Hematopoietic multipotent progenitor cell (in vitro differentiated cells): ENCODE measurements around the gene IVNS1ABP. TPM values are rescaled to one million over a fixed set of nuclear protein-coding genes. Genes with fewer than 3 reads are reported as not detected.

ENCODE experiments used
- DNase-seq, 3 donors: peaks; one replicate each; pipeline ENCODE4 v3.0.0-alpha.2; 2011 to 2015; ENCODE audit warnings: low read depth in 2 of 3, low spot score in 2 of 3
- total RNA-seq: library from RNA; depleted of rRNA; stranded (reverse); fragments of >200 nt; gene quantifications from one replicate; pipeline ENCODE4 v1.2.3, GENCODE V29; 2012

Gene IVNS1ABP
- total RNA-seq, 1 donor: 35.8 TPM

DNA sequence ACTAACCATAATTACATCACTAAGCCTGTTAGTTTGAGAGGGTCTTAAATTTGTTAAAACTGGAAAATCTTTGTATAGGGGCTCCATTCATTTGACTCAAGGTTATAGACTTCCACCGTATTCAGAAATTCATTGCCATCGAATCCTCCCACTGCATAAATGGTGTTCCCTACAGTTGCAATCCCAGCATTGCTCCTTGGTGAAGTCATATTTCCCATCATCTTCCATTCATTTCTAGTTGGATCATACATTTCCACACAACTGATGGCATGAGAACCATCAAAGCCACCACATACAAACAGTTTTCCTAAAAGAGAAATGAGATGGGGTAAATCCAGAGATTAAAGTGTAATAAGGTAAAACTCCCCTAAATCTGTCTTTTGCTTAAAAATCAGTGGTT, 19.1 kb downstream of the IVNS1ABP start:
- no peak for DNase-seq

DNA sequence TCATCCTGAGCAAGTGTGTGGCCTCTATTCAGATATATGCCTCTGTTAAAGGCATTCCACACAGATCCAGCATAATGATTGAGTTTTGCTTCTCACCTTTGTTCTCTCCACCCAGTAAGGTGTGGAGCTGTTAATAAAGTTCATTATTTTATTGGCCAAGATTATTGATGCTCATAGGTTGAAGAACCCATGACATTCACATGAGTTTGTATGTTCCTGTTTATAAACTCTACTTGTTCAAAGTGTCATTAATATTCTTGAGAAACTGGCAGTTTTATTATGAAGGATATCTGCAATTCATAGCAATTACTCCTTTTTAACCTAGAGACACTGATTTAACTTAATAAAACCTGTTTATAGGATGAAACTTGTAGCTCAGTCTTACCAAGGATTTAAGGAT, 22.0 kb downstream of the IVNS1ABP start:
- DNase-seq: no peak

DNA sequence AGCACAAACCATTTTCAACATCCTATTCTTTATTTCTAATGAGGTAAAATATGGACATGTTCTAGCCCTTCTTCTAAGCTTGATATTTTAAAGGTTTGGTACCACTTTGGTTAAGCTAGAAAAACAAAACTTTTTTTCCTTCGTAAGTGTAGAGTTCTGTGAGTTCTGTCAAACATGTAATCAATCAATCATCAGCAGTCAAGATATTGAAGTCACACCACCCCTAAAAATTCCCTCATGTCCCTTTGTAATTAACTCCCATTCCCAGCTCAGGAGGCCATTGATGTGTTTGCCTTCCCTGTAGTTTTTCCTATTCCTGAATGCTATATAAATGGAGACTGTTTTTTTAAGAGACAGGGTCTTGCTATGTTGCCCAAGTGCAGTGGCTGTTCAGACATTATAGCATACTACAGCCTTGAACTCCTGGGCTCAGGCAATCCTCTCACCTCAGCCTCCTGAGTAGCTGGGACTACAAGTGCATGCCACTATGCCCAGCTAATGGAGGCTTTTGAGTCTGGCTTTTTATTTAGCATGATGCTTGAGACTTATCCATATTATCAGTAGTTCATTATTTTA, 23.0 kb downstream of the IVNS1ABP start:
- no peak for DNase-seq

DNA sequence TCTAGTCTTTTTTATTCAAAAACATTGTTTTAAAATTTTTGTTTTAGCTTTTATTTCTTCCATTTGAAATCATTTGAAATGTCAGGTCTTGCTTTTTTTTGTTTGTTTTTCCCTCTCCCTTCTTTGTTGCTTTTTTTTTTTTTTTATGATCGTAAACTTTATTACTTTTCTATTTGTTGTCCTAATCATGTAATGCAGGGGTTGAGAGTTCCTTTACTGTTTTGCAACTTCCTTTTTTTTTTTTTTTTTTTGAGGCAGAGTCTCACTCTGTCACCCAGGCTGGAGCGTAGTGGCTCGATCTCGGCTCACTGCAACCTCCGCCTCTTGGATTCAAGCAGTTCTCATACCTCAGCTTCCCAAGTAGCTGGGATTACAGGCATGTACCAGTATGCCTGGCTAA, 24.8 kb downstream of the IVNS1ABP start:
- peak in 2 of 3 donors; percentile 11 to 58 for DNase-seq

DNA sequence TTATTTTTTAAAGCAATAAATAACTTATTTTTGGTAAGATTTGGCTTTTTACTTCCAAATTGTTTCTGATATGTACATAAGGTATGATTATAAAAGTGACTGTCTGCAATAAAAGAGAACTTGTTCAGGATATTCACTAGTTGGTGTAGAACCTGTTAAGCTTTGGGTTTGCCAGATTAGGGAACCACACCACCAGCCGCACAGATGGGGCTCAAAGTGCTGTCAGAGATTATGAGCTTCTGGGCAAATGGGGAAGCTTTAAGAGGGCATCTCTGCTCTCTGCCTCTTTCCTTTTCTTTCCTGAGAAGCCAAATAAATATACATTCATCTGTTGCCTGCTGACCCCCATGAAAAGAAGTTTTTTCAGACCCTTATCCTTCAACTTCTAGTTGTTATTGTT, 25.4 kb downstream of the IVNS1ABP start:
- DNase-seq: peak in 2 of 3 donors; percentile 59 to 90

DNA sequence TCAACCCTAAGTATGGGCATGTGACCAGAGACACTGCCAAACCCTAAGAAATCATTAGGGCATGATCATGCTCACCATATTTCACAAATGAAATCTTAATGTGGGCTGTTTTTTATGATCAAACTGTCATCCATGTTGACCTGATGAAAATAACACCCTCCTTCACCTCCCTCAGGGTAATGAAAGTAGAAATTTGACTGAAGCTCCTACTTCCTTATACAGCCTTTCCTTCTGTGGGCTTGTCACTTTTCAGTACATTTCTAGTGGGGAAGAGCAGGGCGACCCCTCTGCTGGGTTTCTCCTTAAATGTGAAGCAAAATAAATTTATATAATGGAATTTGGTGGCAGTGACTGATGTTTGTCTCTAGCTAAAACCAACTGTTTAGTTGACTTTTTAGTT, 25.9 kb downstream of the IVNS1ABP start:
- DNase-seq: peak in 2 of 3 donors; percentile 6 to 18

DNA sequence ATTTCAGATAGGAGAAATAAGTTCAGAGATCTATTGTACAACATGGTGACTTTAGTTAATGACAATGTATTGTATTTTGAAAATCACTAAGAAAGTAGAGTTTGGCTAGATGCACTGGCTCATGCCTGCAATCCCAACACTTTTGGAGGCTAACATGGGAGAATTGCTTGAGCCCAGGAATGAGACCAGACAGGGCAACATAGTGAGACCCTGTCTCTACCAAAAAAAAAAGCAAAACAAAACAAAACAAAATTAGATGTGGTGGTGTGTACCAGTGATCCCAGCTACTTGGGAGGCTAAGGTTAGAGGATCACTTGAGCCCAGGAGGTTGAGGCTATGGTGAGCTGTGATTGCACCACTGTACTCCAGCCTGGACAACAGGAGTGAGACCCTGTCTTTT, 27.2 kb downstream of the IVNS1ABP start:
- no peak for DNase-seq

DNA sequence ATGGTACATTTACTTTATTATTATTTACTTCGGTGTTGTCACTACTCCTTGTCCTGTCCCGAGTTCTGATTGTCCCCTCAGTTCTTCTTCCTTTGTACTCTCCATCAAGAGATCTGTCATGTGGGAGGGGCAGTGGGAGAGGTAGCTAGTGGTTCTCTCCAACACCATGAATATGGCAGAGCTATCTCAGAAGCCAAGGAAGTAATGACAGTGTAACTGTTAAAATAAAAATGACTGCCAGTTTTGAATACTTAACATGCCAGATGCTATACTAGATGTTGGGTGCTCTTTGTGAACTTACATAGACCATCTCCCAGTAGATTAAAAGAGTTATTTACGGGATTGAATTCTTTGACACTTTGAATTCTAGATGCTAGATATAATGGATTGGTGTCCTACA, 28.6 kb downstream of the IVNS1ABP start:
- no peak for DNase-seq

DNA sequence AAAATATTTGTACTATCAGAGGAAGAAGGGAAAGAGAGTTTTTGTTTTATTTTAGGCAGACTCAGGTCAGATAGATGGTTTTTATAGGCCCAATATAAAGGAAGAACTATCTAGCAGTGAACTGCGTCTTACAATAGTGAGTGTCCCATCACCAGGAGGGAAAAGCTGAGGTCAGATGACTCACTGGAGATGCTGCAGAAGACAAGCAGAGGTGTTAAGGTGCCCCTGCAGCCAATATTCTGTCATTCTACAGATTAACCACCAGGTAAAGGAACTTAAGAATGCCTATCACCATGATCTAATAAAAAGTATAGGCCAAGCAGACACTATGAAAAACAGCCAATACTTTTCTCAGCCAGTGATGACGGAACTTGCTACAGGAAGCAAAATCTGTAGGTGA, 29.6 kb downstream of the IVNS1ABP start:
- DNase-seq: no peak

DNA sequence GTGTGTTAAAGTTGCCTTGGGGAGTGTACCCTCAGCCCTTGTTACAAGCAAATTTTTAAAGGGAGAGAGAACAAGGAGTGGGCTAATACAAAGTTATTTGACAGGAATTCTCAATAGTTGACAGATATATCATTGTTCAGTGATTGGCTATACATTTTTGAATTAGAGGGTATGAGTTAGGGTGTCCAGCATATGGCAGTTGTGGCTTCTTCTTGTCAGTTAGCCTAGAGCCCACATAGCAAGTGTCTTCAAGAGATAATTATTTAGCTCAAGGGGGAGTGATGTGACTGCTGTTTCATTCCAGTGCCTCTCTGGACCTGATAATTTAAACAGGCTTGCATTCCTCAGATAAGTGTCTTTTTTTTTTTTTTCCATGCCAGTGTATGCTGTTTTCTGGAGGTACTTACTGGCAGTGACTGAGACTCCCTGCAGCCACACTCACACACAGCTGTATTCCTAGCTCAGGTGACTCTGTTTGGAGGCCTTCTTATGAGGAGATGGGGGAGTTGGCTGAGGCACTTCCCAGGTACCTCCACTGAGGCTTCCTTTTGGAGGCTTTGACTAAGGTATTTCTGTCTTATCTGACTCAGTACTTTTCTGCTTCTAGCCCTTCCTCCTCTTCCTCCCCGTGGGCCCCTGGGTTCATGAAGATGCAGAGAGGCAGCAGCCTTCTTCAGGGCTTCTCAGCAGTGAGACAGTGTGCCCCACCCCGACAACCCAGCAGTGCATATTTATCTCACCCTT, 32.3 kb downstream of the IVNS1ABP start:
- peak in 2 of 3 donors; percentile 35 to 50 for DNase-seq

DNA sequence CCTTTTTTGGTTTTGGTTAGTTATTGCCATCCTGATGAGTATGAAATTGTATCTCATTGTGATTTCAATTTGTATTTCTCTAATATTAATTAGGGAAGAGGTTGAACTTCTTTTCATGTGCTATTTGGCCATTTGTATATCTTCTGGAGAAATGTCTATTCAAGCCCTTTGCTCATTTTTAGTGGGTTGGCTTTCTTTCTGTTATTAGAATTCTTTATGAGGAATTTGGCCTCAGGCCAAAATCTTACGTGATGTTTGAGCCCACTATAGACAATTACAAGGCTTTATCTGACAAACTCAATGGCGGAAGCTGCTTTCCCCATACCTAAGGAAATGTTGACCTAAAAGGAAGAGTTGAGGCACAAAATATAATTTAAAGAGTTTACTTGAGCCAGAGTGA, 32.9 kb downstream of the IVNS1ABP start:
- peak in 1 of 3 donors; percentile 8 for DNase-seq

DNA sequence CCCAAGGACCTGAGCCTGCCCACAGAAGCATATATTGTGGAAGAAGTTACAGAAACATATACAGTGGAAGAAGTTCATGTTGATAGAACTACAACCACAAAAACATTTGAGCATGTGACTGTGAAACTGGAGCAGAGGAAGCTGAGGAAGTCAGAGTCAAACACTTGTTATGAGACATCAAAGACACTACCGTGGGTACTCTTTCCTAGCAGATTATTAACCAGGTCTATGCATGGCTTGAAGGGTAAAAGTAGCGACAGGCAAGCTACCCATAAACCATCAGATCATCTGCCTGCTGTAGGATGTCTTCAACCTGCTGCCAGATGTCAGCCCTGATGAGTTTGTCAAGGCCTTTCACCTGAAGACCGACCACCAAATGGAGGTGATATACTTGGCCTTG, 35.8 kb downstream of the IVNS1ABP start:
- DNase-seq: peak in 1 of 3 donors; percentile 31

DNA sequence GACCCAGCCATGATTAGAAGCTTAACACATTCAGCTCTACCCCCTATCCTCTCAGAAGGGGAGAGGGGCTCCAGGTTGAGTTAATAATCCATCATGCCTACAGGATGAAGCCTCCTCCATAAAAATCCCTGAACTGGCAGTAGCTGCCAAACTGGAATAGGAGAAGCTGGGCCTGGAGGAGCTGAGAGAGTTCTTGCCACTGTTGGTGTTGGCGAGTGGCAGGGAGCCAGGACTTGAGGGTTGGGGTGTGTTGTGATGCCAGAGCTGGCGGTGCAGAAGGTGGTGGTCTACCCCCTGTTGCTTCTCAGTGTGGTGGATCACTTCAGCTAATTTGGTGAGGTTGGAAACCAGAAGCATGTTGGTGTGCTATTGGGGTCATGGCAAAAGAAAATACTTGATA, 36.5 kb downstream of the IVNS1ABP start:
- no peak for DNase-seq

DNA sequence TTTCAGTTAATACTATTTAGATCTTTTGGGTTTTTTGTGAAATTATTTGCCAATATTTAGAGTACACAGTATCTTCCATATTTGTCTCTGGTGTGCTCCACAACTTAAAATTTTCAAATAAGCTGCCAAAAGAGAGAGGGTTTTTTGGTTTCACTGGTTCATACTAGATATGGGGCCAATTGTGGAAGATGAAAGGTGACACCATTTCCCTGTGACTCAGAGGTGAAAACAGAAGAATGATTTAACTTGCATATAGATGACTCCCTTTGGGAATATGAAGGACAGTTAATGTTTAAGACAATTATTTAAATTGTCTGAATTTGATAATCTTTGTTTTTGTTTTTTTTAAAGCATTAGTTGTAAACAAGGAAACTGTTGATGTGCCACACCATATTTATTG, 37.5 kb downstream of the IVNS1ABP start:
- no peak for DNase-seq

DNA sequence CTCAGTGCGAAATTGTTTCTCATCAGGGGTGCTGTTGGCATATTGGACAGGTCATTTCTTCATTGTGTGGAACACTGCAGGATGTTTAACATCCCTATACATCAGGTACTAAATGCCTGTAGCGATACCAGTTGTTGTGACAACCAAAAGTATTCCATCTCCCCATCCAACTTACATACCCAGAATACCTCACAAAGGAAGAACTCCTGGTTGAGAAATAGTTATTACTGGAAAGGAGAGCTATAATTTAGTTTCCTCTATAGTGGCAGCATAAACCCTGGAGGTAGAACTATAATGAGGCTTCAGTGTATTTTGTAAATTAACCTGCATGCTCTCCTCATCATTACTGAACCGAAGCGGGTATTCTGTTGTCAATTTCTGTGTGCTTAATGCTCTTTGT, 45.1 kb downstream of the IVNS1ABP start:
- DNase-seq: no peak

DNA sequence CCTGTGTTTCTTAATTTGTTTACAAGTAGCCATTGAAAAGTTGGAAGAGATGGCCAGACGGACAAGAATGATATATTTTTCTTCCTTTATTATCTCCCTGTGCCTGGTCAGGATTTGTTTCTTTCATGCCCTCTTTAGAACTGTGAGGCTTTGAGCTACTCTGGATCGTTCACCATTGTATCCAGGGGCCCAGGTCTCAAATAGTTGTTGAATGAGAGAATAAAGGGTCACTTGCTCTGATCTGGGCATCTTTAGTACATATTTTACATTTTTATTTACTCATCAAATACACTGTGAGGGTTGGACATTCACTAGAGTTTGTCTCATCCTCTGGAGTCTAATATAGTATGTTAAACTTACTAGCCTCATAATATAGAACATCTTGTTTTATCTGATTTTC, 48.7 kb downstream of the IVNS1ABP start:
- no peak for DNase-seq

DNA sequence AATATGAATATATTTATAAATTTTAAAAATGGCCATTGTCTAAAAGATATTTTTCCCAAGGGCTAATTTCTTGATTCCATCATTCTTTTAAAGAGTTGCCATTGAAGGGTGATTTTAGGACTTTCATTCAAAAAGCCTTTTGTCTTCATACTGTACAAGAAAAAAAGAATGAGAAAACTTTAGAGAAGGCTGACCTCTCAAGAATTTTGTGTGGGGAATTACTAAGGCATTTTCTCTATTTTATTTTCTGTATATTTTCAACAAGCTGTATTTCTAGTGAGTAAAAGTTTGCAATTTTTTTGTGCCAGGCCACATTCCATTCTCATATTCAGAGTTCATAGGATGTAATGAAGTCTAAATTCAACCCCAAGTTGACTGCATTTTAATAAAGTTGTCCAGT, 49.3 kb downstream of the IVNS1ABP start:
- no peak for DNase-seq

DNA sequence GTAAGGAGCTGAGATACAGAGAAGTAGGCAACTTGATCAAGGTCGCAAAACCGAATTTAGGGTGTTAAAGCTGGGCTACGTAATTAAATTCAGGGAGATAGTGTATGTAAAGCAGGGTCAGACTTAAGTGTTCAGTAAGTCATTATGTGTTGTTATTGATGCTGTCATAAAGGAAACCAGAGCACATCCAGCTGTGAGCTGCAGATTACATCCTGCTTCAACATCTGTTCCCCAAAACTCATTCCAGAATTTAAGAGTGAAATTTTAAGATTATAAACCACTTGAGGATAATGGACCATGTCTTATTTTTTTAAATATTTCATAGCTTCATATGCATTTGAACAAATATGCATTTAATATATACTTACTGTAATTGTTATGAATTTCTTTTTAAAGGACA, 49.7 kb downstream of the IVNS1ABP start:
- no peak for DNase-seq

DNA sequence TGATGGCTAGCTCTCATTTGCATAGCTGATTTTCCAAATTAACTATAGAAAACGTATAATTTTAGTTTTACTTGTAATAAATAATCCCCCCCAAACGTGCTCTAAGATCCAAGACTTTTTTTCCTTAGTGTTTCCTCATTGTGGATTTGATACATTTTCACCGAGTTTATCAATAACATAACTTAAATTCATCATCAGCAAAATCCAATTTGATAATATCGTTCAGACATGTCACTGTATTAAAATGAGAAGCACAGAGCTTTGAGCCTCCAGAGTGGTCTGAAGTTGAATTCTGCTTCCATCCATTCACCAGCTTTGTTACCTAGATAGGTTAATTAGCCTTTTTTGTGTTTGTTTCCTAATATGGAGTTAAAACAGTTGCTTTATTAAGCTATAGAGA, 51.7 kb downstream of the IVNS1ABP start:
- no peak for DNase-seq

DNA sequence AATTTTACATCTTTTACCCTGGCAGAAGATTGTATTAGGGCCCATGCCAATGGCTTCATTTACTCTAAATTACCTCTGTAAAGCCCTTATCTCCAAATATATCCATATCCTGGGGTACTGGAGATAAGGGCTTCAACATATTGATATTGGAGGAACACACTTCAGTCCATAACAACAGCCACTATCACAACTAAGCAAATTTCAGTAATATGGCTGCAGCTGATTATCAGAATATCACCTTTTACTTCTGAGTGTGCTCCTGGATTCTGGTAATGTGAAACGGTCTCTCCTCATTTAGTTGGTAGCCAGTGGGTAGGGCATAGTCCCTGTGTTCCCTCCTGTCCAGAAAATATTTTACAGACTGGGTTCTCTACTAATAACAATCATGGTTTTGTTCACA, 53.3 kb downstream of the IVNS1ABP start:
- DNase-seq: no peak

DNA sequence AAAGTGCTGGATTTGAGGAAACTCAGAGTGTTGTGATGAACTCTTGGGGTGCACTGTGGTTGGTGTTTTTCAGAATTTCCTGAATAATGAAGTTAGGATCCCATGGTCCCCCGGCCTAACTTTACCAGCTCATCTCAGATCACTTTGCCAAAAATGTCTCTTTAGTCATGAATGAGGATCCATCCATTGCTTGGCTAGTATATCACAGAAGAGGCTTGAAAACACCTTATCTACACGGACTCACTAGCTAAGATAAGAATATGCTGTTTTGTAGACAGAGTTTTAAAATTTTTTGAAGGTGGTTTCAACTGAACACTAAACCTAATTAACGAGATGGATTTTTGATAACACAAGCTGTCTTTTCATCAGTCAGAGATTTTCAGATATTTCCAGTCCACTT, 53.8 kb downstream of the IVNS1ABP start:
- no peak for DNase-seq

DNA sequence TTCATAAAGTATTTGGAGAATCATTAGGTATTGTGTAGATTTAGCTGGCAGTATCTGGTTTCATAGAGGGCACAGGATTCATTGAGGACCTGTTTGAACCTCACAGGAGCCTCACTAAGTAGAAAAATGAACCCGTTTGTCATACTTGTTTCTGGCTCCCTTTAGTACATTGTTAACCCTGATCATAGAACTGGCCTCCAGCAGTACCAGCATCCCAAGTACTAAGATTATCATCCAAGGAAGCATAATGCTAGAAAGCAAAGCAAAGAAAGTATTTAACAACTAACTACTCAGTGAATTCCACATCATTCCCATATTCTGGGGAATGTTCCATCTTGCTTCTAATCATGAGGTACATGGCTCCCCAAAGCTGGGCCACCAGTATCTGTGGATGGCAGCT, 54.9 kb downstream of the IVNS1ABP start:
- no peak for DNase-seq

DNA sequence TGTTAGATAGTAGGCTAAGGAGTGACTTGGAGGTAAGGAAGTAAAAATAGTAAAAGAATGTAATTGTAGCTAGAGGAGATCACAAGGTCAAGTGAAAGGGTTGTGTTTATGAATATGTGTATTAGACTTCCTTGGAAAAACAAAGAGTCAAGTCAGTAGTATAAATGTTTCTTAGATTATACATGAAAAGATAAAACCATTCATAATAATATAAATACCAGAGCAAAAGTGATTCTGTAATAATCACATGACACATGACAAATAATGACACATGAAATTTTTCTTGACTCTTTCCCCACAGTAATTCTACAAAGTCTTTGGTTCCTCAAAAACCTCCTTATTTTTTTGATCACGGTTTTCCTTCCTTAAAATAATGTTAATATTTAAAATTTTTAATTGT, 56.4 kb downstream of the IVNS1ABP start:
- DNase-seq: no peak
